Right kidney (tissue), 1 donor: ENCODE data around the gene RNF2.

ENCODE experiments used
- DNase-seq: peaks from one replicate; pipeline ENCODE4 v3.0.0-alpha.2; 2016

Gene RNF2

DNA sequence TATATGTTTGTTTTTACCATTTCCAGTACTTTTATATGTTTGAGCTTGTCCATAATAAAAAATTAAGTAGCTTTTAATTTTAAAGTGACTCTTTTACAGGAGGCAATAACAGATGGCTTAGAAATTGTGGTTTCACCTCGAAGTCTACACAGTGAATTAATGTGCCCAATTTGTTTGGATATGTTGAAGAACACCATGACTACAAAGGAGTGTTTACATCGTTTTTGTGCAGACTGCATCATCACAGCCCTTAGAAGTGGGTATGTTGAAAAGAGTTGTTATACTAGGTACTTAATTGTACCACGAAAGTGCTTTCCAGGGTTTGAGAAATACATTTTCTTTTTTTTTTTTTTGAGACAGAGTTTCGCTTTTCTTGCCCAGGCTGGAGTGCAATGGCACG, 46.1 kb downstream of the RNF2 start:
- no peak for DNase-seq

DNA sequence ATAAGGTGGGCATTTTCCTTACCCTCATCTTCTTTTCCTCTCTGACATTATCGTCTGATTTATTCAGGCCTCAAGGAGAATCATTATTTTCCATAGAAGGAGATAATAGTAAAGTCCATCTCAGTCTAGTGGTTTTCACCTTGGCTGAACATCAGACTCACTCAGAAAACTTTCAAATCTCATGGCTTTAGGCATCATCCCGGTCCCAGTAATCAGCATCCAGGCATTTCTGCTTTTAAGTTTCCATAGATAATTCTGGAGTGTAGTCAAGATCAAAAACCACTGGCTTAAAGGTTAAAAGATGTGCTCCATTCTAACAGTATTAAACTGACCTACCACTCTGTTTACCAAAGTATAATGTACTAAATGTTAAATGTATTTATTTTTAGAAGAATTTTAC, 49.4 kb downstream of the RNF2 start:
- no peak for DNase-seq

DNA sequence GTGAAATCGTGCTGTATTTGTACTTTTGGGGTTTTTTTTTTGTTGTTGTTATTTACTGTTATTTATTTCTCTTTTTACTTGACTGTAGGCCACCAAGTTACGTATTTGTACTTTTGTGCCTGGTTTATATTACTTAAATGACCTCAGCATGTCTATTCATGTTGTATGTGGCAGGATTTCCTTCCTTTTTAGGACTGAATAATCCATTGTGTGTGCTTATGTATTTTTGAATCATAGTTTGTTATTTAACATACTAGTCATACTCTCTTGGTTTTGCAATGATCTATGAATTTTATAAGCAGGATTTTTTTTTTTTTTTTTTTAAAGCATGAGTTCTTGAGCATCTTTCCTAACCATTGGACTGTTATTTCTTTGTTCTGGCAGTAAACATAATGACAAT, 51.2 kb downstream of the RNF2 start:
- no peak for DNase-seq

DNA sequence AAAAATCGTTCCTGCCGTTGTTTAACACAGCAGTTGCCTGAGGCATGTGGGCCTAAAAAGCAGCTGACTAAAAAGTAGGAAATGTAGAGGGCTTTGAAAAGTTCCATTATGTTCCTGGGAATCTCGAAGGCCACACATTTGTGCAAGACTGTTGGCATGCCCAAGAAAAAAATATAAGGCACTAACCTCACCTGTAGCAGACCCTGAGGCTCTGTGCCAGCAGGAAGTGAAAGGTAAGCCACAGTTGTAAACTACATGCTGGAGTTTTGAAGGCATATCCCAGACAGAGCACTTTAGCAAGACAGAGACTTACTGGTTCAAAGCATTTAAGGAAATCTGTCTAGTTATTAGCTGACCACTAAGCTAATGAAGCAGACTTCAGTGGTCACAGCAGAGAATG, 58.7 kb downstream of the RNF2 start:
- no peak for DNase-seq

DNA sequence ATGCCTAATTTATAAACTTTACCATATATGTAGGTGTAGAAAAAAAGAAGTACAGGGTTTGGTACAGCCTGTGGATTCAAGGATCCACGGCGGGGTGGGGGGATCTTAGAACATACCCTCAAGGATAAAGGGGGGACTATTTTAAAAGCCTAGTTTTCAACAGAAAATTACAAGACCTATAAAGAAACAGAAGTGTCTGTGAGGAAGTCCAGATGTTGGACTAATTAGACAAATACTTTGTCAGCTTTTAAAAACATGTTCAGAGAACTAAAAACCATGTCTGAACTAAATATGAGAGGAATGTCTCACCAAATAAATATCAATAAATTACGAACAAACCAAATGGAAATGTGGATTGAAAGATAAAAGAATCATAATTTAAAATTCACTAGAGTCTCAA, 59.8 kb downstream of the RNF2 start:
- no peak for DNase-seq

DNA sequence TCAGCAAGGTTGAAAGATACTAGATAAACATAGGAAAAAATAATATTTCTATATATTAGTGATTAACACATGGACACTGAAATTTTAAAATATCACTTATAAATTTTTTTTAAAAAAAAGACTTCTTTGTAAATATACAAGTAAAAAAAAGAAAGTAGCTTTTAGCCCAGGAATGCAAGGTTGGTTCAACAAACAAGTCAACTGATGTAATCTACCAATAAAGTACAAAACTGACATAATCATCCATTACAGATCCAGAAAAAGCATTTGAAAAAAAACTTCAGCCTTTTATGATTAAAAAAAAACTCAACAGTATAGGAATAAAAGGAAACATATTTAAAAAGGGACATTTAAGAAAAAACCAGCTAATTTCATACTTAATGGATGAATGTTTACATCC, 63.0 kb downstream of the RNF2 start:
- DNase-seq = no peak

DNA sequence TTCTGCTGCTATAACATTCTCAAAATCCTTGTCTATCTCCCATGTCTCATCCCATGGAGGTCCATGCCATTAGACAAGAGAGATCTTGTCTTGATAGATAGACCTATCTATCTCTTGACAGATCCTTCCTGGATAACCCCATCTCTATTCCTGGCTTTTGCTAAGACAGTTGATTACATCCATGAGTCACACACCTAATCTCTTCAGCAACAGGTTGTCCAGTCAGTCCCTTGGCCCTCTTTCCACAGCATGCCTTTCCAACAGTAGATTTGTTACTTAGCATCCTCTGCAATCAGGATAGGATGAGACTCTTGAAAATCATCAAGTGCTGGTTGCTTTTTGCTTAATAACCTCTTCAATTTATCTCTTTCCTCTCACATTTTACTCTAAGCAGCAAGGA, 64.8 kb downstream of the RNF2 start:
- DNase-seq = no peak

GRCh38 chr1:185111873-185112272, 66.5 kb downstream of the RNF2 start:
- no peak for DNase-seq

- DNase-seq = no peak
Observed at GRCh38 chr1:185112356-185112755, 67.0 kb downstream of the RNF2 start.

- no peak for DNase-seq
Observed at GRCh38 chr1:185129708-185130107, 84.3 kb downstream of the RNF2 start.

DNA sequence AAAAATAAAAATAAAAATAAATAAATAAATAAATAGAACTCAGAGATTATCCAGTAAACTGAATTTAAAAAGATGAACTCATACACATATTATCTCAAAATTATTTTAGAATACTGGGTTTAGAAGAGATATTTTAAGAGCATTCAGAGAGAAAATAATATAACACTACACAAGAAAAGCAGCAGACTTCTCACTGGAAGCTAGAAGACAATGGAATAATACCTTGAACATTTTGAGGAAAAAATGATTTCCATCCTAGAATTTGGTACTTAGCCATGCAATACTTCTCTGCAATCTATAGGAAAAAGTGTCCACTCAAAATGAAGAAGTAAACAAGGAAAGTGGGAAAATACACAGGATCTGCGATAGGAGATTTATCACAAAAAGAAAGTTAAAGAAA, 87.2 kb downstream of the RNF2 start:
- DNase-seq = no peak

GRCh38 chr1:185137896-185138545, 92.7 kb downstream of the RNF2 start:
- no peak for DNase-seq

GRCh38 chr1:185139246-185139645, 93.9 kb downstream of the RNF2 start:
- DNase-seq = no peak

GRCh38 chr1:185144233-185144632, 98.9 kb downstream of the RNF2 start:
- no peak for DNase-seq

DNA sequence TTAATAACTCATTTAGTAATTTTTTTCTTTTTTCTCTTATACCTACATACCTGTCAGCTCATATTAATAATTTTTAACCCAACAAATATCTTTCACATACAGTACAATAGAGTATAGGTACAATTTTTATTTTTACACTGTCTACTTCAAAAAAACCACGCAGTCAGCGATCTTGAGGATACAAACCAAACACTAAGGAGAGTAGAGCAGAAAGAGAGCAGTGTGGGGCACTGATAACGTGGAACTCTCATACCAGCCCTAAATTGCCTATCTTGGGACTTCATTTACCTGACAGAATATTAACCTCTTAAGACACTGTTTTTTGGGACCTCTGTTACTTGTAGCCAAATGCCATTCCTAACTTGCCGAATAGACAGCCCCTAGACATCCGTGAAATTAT, 105.9 kb downstream of the RNF2 start:
- DNase-seq = no peak
